HG03108 (cell line): ENCODE measurements around the gene GBE1.

Source experiments
- ATAC-seq: cut with Tn5 transposase; IDR thresholded peaks from one replicate; pipeline ENCODE4 v1.9.1; 2021; ENCODE audit warnings: moderate library complexity; ENCODE audit not compliant: unreplicated experiment

Gene GBE1

DNA sequence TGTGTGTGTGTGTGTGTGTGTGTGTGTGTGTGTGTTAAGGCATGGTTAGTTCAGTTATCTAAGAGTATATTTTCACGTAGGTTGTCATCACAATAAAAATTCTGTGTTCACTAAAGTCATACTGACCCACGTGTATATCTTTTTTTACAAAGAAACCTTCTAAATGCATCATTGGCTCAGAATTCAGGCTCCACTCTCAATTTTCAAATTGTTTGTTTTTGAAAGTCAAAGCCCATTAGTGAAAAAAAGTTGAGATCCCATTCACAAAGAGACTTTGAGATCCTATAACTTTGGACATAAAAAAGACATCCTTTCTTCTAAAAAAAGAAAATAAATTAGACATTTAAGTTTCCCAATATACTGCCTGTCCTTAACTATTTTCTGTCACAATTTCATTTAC, 59.3 kb downstream of the GBE1 start:
- no peak for ATAC-seq

DNA sequence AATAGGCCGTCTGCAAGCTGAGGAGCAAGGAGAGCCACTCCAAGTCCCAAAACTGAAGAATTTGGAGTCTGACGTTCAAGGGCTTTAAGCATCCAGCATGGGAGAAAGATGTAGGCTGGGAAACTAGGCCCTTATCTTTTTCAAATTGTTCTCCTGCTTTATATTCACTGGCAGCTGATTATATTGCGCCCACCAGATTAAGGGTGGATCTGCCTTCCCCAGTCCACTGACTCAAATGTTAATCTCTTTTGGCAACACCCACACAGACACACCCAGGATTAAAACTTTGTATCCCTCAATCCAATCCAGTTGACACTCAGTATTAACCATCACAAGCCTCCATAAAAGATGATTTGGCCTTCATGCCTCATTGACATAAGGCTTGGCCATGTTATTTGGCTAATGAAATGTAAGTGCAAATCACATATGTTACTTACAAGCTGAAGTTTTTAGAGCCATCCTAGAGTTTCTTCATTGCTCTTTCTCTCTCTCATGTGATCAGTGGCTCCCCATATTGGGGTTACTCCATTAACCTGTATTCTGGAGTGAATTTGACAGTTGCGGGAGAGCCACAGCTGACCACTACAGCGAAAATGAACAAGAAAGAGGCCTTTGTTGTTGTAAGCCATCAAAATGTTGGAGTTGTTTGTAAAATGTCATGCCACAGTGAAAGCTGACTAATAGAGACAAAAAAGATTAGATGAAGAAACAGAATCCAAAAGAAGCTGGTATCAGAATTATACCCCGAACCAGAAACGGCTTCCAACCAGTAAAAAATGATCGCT, 61.7 kb downstream of the GBE1 start:
- ATAC-seq: no peak

DNA sequence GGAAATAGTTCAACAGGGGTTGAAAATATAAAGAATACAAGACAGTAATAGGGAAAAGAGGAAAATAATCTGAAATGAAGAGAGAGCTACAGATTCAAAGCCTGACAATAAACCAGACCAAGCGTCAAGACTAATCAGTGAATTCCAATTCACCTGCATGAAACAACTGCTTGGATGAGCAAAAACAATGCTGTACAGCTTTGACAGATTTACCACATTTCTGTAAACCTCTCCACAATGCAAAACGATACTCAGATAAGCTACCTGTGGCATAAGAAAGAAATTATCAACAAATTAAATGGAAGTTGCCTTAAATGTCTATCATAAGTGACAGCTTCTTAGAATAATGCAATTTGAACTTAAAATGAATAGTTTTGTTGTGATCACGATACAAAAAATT, 65.4 kb downstream of the GBE1 start:
- ATAC-seq: no peak

DNA sequence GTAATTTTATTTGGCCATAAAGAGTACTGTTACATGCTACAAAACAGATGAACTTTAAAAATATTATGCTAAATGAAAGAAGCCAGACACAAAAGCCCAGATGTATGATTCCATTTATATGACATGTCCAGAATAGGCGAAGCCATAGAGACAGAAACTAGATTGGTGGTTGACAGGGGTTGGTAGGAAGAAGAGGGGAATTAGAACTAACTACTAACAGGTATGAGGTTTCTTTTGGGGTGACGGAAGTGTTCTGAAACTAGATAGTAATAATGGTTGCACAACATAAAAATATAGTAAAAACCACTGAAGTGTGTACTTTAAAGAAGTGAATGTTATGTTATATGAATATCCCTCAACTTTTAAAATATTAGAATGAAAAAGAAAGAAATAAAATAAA, 66.1 kb downstream of the GBE1 start:
- ATAC-seq: no peak

DNA sequence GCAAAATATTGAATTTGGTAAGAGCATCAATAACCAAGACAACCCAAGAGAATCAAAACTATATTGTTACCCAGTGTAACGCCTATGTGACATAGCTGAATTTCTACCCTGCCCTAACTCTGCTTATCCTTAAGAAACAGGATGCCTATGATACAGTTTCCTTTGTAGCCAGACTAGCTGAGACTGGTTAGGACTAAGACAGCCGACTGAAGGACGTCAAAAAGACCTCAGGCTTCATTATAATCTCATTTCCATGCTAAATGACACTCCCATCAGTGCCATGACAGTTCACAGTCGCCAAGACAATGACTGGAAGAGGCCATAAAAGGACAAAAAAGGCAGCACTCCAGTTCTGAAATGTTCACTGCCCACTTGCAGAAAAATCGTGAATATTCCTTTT, 66.8 kb downstream of the GBE1 start:
- ATAC-seq: no peak

DNA sequence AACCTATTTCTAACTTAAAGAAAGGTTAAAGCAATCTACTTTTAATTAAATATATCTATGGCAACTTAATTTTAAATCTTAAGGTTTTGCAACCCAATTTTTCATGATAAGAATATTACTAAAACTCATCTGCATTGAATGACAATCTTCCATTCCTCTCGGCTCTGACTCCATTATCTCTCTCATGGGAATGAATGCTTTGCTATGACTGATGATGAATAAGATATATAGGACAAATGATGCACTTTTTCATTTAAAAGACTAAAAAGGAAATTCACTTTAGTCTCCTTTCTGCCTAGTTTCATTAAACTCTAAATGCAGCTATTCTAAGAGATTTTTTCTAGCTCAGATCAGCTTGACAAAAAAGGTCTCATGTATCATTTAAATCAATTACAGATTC, 68.7 kb downstream of the GBE1 start:
- no peak for ATAC-seq

DNA sequence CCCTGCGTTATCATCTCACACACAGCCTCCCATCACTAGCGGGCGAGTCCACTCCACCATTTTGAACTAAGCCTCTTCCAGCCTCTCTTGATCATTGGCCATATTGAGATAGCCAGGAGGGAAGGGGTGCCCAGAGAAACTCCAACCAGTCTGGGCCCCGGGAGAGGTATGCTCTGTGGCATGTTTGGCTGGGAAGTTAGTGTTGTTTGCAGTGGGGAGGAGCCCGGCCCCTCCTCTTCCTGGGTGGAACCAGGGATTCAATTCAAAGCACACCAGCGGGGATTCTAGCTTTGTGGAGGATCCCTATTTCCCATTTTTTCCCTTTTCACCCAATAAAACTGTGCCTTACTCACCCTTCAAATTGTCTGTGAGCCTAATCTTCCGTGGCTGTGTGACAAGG, 71.8 kb downstream of the GBE1 start:
- ATAC-seq: no peak

DNA sequence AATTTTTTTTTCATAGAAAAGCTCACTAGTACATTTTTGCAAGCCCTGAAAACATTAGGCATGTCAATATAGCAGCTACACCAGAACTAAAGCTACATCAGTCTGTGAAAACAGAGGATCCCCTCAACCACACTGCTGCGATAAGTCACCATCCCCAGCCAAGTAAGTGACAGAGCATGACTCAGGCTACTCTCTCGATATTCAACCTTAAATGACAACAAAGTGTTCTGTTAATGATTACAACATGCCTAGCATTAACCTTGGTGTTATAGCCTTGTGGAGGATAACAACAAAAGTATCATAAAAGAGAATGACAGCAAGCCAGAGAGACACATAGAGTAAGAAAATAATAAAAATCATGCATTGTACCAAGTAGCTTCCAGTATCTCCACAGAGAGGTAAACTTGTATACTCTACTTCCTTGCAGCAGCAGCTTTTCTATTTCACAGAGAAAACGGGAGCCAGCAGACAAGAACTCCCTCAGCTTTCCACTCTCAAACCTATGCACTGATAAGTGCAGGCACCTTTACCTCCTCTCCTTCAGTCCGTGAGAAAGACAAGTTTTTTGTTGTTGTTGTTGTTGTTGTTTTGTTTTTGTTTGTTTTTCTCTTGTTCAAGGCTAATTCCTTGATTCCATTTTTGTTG, 76.6 kb downstream of the GBE1 start:
- ATAC-seq: no peak

DNA sequence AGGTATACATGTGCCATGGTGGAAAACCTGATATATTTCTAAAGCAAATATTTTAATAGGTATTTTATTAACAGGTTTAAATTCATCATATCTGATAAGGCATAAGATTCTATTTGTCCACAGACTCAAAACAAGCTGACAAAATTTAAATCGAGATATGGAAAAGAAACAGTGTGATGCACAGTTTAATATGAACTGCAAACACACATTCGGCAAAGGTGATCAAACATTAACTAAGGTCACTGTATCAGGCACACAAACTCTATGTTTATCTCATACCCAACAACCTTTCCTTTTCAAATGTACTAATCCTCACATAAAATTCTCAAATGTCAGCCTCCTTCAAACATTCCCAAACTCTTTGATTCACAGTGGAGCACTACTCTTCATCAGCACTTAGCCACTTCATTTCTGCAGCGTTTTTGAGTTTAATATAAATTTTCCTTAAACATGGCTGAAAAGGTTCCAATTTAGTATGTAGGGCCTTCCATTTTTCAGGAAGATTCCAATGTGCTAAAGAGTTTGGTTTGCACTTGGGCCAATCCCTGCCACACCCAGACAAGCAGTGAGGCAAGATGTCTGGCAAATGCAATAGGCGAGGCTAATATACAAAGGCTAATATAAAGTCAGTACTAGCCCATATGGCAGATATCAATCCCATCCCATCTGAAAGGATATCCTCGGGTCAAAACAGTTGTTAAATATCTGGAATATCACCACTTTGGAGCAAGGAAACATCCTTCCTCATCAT, 84.6 kb downstream of the GBE1 start:
- no peak for ATAC-seq

DNA sequence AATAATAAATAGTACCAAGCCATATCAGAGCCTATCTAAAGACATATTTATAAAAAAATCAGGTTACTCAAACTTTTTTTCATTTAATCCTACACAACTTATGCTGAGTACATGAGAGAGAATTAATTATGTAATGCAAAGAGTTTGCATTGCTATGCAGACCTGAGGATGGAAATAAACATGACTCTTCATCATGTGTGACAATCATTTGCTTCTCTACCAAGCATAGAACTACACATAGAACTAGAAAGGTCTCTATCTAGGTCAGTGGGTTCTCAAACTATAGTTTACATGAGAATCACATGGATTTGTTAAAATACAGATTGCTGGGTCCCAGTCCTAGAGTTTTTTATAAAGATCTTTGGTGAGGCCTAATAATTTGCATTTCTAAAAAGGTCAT, 86.8 kb downstream of the GBE1 start:
- no peak for ATAC-seq

DNA sequence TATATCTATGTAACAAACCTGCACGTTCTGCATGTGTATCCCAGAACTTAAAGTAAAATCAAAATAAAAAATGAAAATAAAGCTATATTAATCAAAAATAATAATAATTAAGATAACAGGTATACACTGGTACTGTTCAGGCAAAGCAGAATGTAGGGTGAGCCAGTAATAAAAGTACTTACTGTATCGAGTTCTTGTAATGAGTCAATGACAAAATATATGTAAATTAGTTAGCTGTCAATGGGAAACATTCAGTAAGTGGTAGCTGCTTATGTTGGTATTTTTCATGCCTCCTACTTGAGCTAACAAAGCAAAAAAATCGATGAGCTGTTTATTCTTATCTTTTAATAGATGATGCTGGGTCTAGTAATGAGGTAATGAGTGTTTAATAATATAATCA, 93.2 kb downstream of the GBE1 start:
- ATAC-seq: no peak

DNA sequence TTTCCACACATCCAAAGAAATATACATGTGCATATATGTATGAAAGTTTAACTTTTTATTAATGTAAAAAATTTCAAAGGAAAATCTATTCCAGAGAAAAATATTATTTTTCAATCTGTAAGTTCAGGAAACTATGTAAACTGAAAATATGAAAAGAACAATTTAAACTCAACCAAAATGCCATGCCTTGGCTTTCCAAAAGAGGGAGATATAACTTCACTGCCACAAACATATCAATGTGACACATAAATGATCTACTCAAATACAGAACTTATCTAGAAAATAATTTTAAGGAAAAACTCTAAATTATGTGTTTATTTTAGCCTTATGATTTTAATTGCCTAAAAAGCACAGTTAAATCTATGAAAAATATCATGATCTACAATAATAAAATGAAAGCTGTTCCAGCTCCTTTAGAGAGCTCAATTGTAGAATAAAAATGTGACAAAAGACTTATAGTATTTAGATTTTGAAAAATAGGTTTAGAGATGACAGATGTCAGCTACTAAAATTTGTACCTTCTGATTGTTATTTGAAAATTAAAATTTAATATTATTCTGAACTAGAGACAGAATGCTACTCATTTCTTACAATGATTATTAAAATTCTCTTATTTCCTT, 94.8 kb downstream of the GBE1 start:
- no peak for ATAC-seq

DNA sequence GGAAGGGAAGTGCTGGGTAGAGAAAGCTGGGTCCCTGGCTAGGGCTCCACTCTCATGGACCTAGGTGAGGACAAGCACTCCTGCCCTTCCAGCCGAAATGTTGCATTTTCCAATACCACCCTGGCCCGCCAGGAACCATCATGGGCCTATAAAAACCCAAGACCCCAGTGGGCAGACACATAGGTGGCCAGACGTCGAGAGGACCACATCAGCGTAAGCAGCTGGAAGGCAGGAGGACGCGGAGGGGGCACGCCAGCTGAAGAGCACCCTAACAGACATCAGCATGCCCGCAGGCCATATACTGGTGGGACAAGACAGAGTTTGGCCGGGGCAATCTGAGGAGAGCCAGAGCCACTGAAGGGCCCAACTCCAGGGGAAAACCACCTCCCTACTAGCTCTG, 98.3 kb downstream of the GBE1 start:
- no peak for ATAC-seq

DNA sequence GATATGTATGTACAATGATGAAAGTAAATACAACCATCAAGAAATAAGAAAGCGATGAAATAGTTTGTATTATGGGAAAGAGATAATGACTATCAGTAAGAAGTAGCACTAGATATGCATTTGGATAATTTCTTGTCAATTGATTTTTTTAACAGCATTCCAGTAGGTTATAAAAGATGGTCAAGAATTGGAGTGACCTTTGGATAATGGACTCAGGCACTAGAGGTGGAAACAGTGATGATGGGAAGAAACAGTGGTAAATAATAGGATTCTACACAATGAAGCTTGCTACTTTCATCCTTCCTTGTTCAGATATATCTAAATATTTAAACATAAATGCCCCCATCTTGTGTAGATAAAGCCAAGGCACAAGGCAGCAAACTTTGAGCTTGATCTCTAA, 101.4 kb downstream of the GBE1 start:
- ATAC-seq: no peak

DNA sequence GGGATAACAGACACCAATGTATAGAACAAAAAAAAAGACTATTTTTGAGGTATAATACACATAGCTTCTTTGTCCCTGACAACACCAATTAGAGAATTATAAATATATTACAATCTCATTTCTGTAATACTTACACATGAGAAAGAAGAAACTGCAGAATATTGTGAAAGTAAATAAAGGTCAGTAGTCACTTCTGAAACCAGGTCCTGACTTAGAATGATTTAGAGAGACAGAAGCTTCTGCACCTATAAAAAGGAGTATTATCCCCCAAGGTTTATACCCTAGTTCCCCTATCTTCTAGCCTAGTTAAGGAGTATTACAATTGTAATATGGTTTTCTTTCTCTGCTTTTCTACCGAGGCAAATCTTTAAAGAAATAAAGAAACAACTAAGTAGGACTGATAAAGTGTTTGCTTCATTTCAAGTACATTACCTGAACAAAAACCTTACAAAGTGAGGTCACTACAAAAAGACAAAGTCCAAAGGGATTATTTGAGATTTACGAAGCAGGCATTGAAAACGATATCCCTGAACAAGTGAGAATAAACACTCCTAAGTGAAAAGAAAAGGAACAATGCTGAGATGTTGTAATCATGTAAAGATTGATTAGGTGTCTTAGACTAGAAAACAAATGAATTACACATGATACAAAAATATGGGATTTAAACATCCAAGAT, 103.0 kb downstream of the GBE1 start:
- no peak for ATAC-seq

DNA sequence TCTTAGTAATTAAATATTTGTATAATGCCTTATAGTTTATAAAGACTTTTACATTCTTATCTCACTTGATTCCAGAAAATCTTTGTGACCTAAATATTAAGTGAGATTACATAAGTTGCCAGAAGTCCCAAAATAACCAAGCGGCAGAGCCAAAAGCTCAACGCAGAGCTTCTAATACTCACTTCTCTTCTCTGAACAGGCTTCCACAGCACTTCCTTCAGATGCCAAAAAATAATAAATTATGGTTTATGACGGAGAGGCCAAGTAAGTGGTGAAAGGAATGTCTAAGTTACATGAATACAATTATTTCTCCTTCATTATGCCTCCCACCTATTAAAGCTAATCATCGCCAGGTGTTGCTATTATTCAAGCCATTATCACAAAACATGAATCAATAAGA, 110.3 kb downstream of the GBE1 start:
- ATAC-seq: no peak

DNA sequence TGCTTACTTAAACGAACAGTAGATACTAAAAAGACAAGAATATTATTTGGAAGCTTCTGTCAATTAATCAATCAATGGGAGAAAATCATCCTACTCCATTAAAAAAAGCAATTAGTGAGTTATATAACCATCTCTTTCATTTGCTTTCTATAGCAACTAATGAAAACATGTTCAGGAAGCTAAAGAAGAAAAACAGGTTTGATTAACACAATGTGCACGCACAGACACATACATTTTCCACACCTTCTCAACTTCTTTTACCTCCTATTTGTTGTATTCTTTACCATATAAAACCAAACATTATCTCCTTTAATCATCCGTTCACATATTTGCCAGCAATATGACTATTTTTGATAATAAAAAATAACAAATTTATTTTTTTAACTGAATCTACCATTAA, 111.3 kb downstream of the GBE1 start:
- ATAC-seq: no peak

DNA sequence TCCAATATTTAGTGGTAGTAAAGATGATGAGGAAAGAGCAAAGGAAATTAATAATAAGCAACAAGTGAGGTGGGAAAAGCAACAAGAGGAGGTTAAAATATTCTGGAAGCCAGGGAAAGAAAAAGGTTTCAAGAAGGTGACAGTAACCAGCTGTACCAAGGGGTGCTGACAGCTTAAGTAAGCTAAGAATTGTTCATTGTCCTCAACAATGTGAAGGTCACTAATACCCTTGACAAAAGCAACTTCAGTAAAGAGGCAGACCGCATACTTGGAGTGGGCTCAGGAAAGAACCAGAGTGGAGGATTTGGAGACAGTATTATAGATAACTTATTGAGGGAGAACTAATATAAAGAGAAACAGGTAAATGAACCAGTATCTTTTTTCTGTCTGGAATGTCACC, 116.2 kb downstream of the GBE1 start:
- ATAC-seq: no peak

DNA sequence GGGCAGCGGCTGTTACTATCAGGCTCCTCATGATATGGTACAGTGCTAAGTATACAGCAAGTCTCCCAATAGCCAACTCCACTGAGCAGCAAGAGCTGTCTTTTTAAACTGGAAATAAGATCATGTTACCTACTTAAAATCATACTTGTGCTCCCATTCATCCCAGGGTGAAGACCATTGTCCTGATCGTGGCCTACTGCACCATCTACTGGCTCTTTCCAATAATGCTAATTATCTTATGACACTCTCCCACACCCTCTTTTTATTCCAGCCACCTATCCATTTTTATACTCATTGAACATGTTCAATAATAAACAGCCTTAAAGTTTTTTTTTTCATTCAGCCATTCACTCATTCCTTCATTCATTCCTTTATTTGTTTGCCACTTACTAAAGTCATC, 117.7 kb downstream of the GBE1 start:
- ATAC-seq: no peak

DNA sequence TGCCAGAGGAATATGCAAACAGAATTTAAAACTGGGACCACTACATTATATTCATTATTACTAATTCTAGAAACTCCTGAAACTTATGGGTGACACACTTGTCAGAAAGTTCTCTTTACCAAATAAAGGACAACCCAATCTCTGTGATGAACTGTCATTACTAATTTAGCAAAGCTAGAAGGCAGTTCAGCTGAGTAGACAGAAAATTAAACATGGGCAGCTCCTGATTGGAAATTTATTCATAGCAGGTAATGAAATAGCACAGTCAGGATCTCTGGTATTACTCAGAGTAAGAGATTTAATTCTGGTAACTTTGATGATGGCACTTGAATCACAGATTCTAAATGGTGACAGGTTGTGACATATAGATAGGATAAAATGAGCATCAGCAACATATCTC, 123.0 kb downstream of the GBE1 start:
- no peak for ATAC-seq

DNA sequence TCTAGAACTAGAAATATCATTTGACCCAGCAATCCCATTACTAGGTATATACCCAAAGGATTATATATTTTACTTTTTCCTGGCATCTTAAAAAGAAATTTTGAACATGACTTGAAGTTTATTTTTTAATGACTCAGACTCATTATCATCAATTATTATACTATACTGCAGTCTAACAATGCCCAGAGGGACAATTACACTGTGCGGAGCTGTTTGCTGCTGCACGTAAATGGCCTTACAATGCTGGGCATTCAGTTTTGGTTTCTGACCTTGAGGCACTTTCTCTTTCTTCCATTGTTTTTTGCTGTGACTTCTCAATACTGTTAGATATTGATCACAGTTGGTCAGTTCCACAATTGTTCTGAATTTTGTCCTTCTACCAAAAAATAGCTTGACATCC, 128.8 kb downstream of the GBE1 start:
- no peak for ATAC-seq
